ENCODE measurements around the gene ENO4.

ENO4 gene

GRCh38 chr10:116817780-116818343 lies 31.4 kb upstream of the ENO4 start:
- TF ChIP-seq, protein P1, sequence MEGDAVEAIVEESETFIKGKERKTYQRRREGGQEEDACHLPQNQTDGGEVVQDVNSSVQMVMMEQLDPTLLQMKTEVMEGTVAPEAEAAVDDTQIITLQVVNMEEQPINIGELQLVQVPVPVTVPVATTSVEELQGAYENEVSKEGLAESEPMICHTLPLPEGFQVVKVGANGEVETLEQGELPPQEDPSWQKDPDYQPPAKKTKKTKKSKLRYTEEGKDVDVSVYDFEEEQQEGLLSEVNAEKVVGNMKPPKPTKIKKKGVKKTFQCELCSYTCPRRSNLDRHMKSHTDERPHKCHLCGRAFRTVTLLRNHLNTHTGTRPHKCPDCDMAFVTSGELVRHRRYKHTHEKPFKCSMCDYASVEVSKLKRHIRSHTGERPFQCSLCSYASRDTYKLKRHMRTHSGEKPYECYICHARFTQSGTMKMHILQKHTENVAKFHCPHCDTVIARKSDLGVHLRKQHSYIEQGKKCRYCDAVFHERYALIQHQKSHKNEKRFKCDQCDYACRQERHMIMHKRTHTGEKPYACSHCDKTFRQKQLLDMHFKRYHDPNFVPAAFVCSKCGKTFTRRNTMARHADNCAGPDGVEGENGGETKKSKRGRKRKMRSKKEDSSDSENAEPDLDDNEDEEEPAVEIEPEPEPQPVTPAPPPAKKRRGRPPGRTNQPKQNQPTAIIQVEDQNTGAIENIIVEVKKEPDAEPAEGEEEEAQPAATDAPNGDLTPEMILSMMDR (IDR thresholded peaks at IDR 0.05; ENCODE audit: low read depth, low read length) = no peak

GRCh38 chr10:116819999-116820677 lies 29.2 kb upstream of the ENO4 start:
- H3K4me3 ChIP-seq (ENCODE audit: low read depth, low read length) = no peak overlapping the region
- TF ChIP-seq, protein P1 (IDR thresholded peaks at IDR 0.05; ENCODE audit: low read depth, low read length) = no peak

More at GRCh38 chr10:116817780-116818343, 31.4 kb upstream of the ENO4 start:
- no peak overlapping the region for H3K4me3 ChIP-seq (ENCODE audit: low read depth, low read length)

GRCh38 chr10:116825901-116826300 lies 23.4 kb upstream of the ENO4 start:
- no peak overlapping the region for H3K4me3 ChIP-seq (ENCODE audit: low read depth, low read length)
- TF ChIP-seq, protein P1 (IDR thresholded peaks at IDR 0.05; ENCODE audit: low read depth, low read length) = no peak

- TF ChIP-seq, protein P1 (IDR thresholded peaks at IDR 0.05; ENCODE audit: low read depth, low read length) = no peak
- H3K4me3 ChIP-seq (ENCODE audit: low read depth, low read length) = no peak overlapping the region
These were observed 22.5 kb upstream of the ENO4 start for GRCh38 chr10:116826803-116827202.

DNA sequence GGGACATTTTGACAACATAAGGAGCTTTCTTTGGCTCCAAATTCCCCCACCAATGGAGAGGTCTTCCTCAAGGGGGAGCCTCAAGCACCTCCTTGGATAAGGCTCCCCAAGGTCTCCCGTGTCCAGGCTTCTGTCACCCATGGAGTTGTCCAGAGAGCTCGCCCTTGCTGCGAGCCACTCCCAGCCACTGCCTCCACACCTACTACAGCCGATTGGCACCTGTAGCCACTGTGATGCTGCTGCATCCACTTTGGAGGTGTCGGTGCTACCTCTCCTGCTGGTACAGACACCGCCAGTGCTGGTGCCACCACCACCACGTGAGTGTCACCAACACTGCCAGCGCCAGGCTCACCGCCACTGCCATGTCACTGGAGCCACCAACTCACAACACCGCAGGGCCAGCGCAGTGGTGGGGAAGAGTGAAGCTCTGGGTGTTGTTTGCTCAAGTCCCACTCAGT lies 22.1 kb upstream of the ENO4 start:
- TF ChIP-seq, protein P1 (IDR thresholded peaks at IDR 0.05; ENCODE audit: low read depth, low read length) = no peak
- no peak overlapping the region for H3K4me3 ChIP-seq (ENCODE audit: low read depth, low read length)

DNA sequence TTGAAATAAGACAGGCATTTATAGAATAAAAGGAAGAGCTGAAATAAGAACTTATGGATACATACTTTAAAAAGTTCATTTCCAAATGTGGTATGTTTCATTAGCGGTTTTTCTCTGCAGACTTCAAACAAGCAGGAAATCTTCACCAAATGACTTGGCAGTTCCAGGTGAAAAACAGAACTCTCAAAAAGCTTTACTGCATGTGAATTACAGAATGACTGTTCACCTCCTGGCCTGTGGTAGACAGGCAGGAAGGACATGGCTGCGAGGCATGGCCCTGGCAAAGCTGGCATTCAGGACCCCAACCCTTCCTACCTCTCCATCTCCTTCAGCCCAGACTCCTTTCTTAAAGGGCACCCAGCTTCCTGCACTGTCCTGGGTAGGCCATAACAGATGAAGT lies 21.2 kb upstream of the ENO4 start:
- TF ChIP-seq, protein P1 (IDR thresholded peaks at IDR 0.05; ENCODE audit: low read depth, low read length) = no peak

GRCh38 chr10:116829711-116830110 lies 19.6 kb upstream of the ENO4 start:
- no peak overlapping the region for H3K4me3 ChIP-seq (ENCODE audit: low read depth, low read length)
- TF ChIP-seq, protein P1 (IDR thresholded peaks at IDR 0.05; ENCODE audit: low read depth, low read length) = no peak

More for the DNA sequence above, 21.2 kb upstream of the ENO4 start:
- no peak overlapping the region for H3K4me3 ChIP-seq (ENCODE audit: low read depth, low read length)

All from WI38 (cell line).